Neural crest cell (in vitro differentiated cells): Measurements from ENCODE around the gene ZNF628. TPM values are rescaled to one million over a fixed set of nuclear protein-coding genes. Genes with fewer than 3 reads are reported as not detected.
A peak's percentile ranks its signal among the peaks of the same experiment; 100 is the strongest.

ENCODE experiments used
- DNase-seq: peaks from one replicate; pipeline ENCODE4 v3.0.0; 2021; ENCODE audit warnings: low read depth, mixed read lengths, low spot score
- H3K27ac Mint-ChIP-seq: one replicate; pipeline ENCODE4 v1.8.0; 2021; ENCODE audit warnings: mild to moderate bottlenecking, mixed read lengths; ENCODE audit not compliant: unreplicated experiment
- H3K27me3 Mint-ChIP-seq: 2 replicates; pipeline ENCODE4 v1.8.0; 2021; ENCODE audit warnings: low read depth, mild to moderate bottlenecking, mixed read lengths
- H3K36me3 Mint-ChIP-seq: 2 replicates; pipeline ENCODE4 v1.8.0; 2021; ENCODE audit warnings: low read depth, mild to moderate bottlenecking, mixed read lengths
- H3K4me1 Mint-ChIP-seq: 2 replicates; pipeline ENCODE4 v1.8.0; 2021; ENCODE audit warnings: mixed read lengths
- H3K4me3 Mint-ChIP-seq: one replicate; pipeline ENCODE4 v1.8.0; 2021; ENCODE audit warnings: mild to moderate bottlenecking, mixed read lengths
- H3K9me3 Mint-ChIP-seq: 2 replicates; pipeline ENCODE4 v1.8.0; 2021; ENCODE audit warnings: mixed read lengths
- CTCF ChIP-seq: fragments of 200-600 bp; sonication (generic); conservative IDR thresholded peaks from 2 replicates; pipeline ENCODE4 v1.5.0; 2021; ENCODE audit warnings: antibody characterized with exemption, mild to moderate bottlenecking
- total RNA-seq: library from RNA; stranded (reverse); gene quantifications from 2 replicates; pipeline ENCODE4 v1.2.1, GENCODE V29; 2021

The ZNF628 gene
- total RNA-seq, 1 donor from 2014 or later = 15.0 TPM

- no peak for TF ChIP-seq CTCF
- Mint-ChIP-seq H3K9me3 (no peaks in the 10 kb centered on the region), H3K4me1 (peaks cover 15% of the 10 kb centered on the region), H3K36me3 (no peaks in the 10 kb centered on the region), H3K27ac (no peak overlapping the region), H3K27me3 (peaks cover 4% of the 10 kb centered on the region), H3K4me3 (no peak overlapping the region)
- DNase-seq = no peak
Measured at GRCh38 chr19:55471266-55471665, 5.2 kb upstream of the ZNF628 start.

- H3K27me3 Mint-ChIP-seq = peaks cover 4% of the 10 kb centered on the region
- H3K4me3 Mint-ChIP-seq = no peak overlapping the region
- H3K4me1 Mint-ChIP-seq = peaks cover 22% of the 10 kb centered on the region
Measured at GRCh38 chr19:55472463-55472862, 4.0 kb upstream of the ZNF628 start.

GRCh38 chr19:55473225-55474012, 3.0 kb upstream of the ZNF628 start:
- H3K9me3 Mint-ChIP-seq = no peaks in the 10 kb centered on the region
- no peak for DNase-seq
- H3K4me1 Mint-ChIP-seq = peaks cover 31% of the 10 kb centered on the region
- no peaks in the 10 kb centered on the region for H3K36me3 Mint-ChIP-seq
- TF ChIP-seq CTCF = no peak
- H3K27ac Mint-ChIP-seq = peak overlapping the region; percentile 35
- H3K27me3 Mint-ChIP-seq = peaks cover 4% of the 10 kb centered on the region
- peak overlapping the region; percentile 41 for H3K4me3 Mint-ChIP-seq

More at GRCh38 chr19:55472463-55472862, 4.0 kb upstream of the ZNF628 start:
- Mint-ChIP-seq H3K9me3 (no peaks in the 10 kb centered on the region), H3K27ac (no peak overlapping the region), H3K36me3 (no peaks in the 10 kb centered on the region)
- no peak for DNase-seq
- no peak for TF ChIP-seq CTCF

- no peak overlapping the region for H3K27ac Mint-ChIP-seq
- H3K4me3 Mint-ChIP-seq = peak overlapping the region; percentile 47
- no peaks in the 10 kb centered on the region for H3K9me3 Mint-ChIP-seq
- peaks cover 42% of the 10 kb centered on the region for H3K4me1 Mint-ChIP-seq
- no peak for DNase-seq
- no peaks in the 10 kb centered on the region for H3K36me3 Mint-ChIP-seq
- peaks cover 4% of the 10 kb centered on the region for H3K27me3 Mint-ChIP-seq
- TF ChIP-seq CTCF = no peak
Measured at GRCh38 chr19:55474269-55475265, 1.9 kb upstream of the ZNF628 start.

- H3K4me3 Mint-ChIP-seq = peak overlapping the region; percentile 99
- H3K4me1 Mint-ChIP-seq = peaks cover 47% of the 10 kb centered on the region
- no peak overlapping the region for H3K27ac Mint-ChIP-seq
- H3K27me3 Mint-ChIP-seq = peaks cover 4% of the 10 kb centered on the region
- DNase-seq = no peak
- H3K9me3 Mint-ChIP-seq = no peaks in the 10 kb centered on the region
- no peak for TF ChIP-seq CTCF
- H3K36me3 Mint-ChIP-seq = no peaks in the 10 kb centered on the region
Measured at GRCh38 chr19:55477905-55478304, 1.5 kb downstream of the ZNF628 start.
